Osteoblast (primary cell): Measurements from ENCODE around the gene DSG3. TPM values are rescaled to one million over a fixed set of nuclear protein-coding genes. Genes with fewer than 3 reads are reported as not detected.

Experiments used
- DNase-seq: peaks from one replicate; pipeline ENCODE4 v3.0.0; 2011; ENCODE audit warnings: low spot score, mixed read lengths; ENCODE audit not compliant: insufficient read length; ENCODE audit errors: missing footprints
- H2AFZ ChIP-seq: 2 replicates; pipeline ENCODE4 v1.6.0; 2011; ENCODE audit warnings: mild to moderate bottlenecking, low read length
- H3K27ac ChIP-seq: 2 replicates; pipeline ENCODE4 v1.5.1; 2011; ENCODE audit warnings: mild to moderate bottlenecking, low read depth, low read length, moderate library complexity
- H3K27me3 ChIP-seq: 2 replicates; pipeline ENCODE4 v1.6.0; 2012; ENCODE audit warnings: mild to moderate bottlenecking, control low read depth, inconsistent platforms, low read length, moderate library complexity; ENCODE audit not compliant: insufficient read depth
- H3K36me3 ChIP-seq: 2 replicates; pipeline ENCODE4 v1.5.1; 2011; ENCODE audit warnings: mild to moderate bottlenecking, low read length, control low read depth, moderate library complexity; ENCODE audit not compliant: insufficient read depth
- H3K4me1 ChIP-seq: 2 replicates; pipeline ENCODE4 v1.5.1; 2011; ENCODE audit warnings: mild to moderate bottlenecking, low read length, control low read depth, moderate library complexity; ENCODE audit not compliant: insufficient read depth
- H3K4me2 ChIP-seq: 2 replicates; pipeline ENCODE4 v1.6.0; 2011; ENCODE audit warnings: mild to moderate bottlenecking, low read length; ENCODE audit not compliant: insufficient read depth
- H3K4me3 ChIP-seq: fragments of 200-600 bp; sonication (generic); 3 replicates; pipeline ENCODE4 v1.5.1; 2012; ENCODE audit warnings: mild to moderate bottlenecking, low read length, inconsistent platforms; ENCODE audit not compliant: insufficient read depth
- H3K79me2 ChIP-seq: 2 replicates; pipeline ENCODE4 v1.6.0; 2012; ENCODE audit warnings: mild to moderate bottlenecking, low read length, control low read depth, inconsistent platforms; ENCODE audit not compliant: insufficient read depth
- H3K9me3 ChIP-seq: 2 replicates; pipeline ENCODE4 v1.5.1; 2011; ENCODE audit warnings: low read depth, low read length, control low read depth
- H4K20me1 ChIP-seq: 2 replicates; pipeline ENCODE4 v1.6.0; 2012; ENCODE audit warnings: mild to moderate bottlenecking, low read length, control low read depth; ENCODE audit not compliant: insufficient read depth
- total RNA-seq: library from RNA; depleted of rRNA; stranded (reverse); fragments of >200 nt; gene quantifications from 2 replicates; pipeline ENCODE4 v1.2.3, GENCODE V29; 2012
- TF ChIP-seq, protein P1 (sequence below): IDR thresholded peaks from 2 replicates; pipeline ENCODE4 v1.5.1; 2011; ENCODE audit warnings: mild to moderate bottlenecking, low read depth, low read length, moderate library complexity; ENCODE audit errors: extremely low read depth

Gene DSG3
- total RNA-seq, 1 donor, result 1.4 TPM

GRCh38 chr18:31500051-31500688 lies 52.6 kb downstream of the DSG3 start:
- H3K9me3 ChIP-seq, result no peaks in the 10 kb centered on the region
- H3K27ac ChIP-seq, result no peak overlapping the region
- H3K4me3 ChIP-seq, result no peak overlapping the region
- peaks cover 21% of the 10 kb centered on the region for H3K27me3 ChIP-seq
- TF ChIP-seq, protein P1, sequence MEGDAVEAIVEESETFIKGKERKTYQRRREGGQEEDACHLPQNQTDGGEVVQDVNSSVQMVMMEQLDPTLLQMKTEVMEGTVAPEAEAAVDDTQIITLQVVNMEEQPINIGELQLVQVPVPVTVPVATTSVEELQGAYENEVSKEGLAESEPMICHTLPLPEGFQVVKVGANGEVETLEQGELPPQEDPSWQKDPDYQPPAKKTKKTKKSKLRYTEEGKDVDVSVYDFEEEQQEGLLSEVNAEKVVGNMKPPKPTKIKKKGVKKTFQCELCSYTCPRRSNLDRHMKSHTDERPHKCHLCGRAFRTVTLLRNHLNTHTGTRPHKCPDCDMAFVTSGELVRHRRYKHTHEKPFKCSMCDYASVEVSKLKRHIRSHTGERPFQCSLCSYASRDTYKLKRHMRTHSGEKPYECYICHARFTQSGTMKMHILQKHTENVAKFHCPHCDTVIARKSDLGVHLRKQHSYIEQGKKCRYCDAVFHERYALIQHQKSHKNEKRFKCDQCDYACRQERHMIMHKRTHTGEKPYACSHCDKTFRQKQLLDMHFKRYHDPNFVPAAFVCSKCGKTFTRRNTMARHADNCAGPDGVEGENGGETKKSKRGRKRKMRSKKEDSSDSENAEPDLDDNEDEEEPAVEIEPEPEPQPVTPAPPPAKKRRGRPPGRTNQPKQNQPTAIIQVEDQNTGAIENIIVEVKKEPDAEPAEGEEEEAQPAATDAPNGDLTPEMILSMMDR, result no peak
- H3K36me3 ChIP-seq, result no peaks in the 10 kb centered on the region
- H3K79me2 ChIP-seq, result no peaks in the 10 kb centered on the region
- H3K4me1 ChIP-seq, result peaks cover 2% of the 10 kb centered on the region
- no peak overlapping the region for H3K4me2 ChIP-seq
- H2AFZ ChIP-seq, result no peak overlapping the region
- H4K20me1 ChIP-seq, result no peaks in the 10 kb centered on the region
- no peak for DNase-seq

- Histone ChIP-seq H3K79me2 (no peaks in the 10 kb centered on the region), H3K4me2 (no peak overlapping the region), H3K4me1 (peaks cover 2% of the 10 kb centered on the region), H4K20me1 (no peaks in the 10 kb centered on the region), H3K36me3 (no peaks in the 10 kb centered on the region), H3K27ac (no peak overlapping the region), H3K4me3 (no peak overlapping the region), H3K9me3 (no peaks in the 10 kb centered on the region), H3K27me3 (peaks cover 9% of the 10 kb centered on the region), H2AFZ (no peak overlapping the region)
- TF ChIP-seq, protein P1, result no peak
- DNase-seq, result no peak
These were observed 55.5 kb downstream of the DSG3 start for GRCh38 chr18:31503011-31503410.

GRCh38 chr18:31504455-31505147 lies 57.1 kb downstream of the DSG3 start:
- no peak overlapping the region for H3K4me2 ChIP-seq
- DNase-seq, result no peak
- no peak overlapping the region for H3K27ac ChIP-seq
- TF ChIP-seq, protein P1, result no peak
- no peaks in the 10 kb centered on the region for H3K9me3 ChIP-seq
- no peaks in the 10 kb centered on the region for H3K36me3 ChIP-seq
- H3K4me1 ChIP-seq, result no peaks in the 10 kb centered on the region
- no peak overlapping the region for H2AFZ ChIP-seq
- no peaks in the 10 kb centered on the region for H3K27me3 ChIP-seq
- H3K79me2 ChIP-seq, result no peaks in the 10 kb centered on the region
- no peaks in the 10 kb centered on the region for H4K20me1 ChIP-seq
- H3K4me3 ChIP-seq, result no peak overlapping the region

- Histone ChIP-seq H3K4me1 (no peaks in the 10 kb centered on the region), H2AFZ (no peak overlapping the region), H3K79me2 (no peaks in the 10 kb centered on the region), H3K27me3 (no peaks in the 10 kb centered on the region), H3K9me3 (no peaks in the 10 kb centered on the region), H3K4me3 (no peak overlapping the region), H4K20me1 (no peaks in the 10 kb centered on the region), H3K36me3 (no peaks in the 10 kb centered on the region), H3K27ac (no peak overlapping the region), H3K4me2 (no peak overlapping the region)
- no peak for DNase-seq
- TF ChIP-seq, protein P1, result no peak
These were observed 57.6 kb downstream of the DSG3 start for GRCh38 chr18:31505156-31505555.
